Neuronal stem cell (in vitro differentiated cells): Measurements from ENCODE around the gene RAPGEF2.

Source experiments
- DNase-seq: peaks from one replicate; pipeline ENCODE4 v3.0.0-alpha.2; 2013; ENCODE audit warnings: low spot score
- H2AFZ ChIP-seq: one replicate; pipeline ENCODE4 v1.6.1; 2013; ENCODE audit warnings: mild to moderate bottlenecking, low read length, inconsistent platforms
- H2AK5ac ChIP-seq: 2 replicates; pipeline ENCODE4 v1.6.1; 2013; ENCODE audit warnings: low read depth, mild to moderate bottlenecking, inconsistent platforms, low read length, moderate library complexity, mixed read lengths
- H2BK120ac ChIP-seq: 2 replicates; pipeline ENCODE4 v1.6.1; 2013; ENCODE audit warnings: low read depth, mild to moderate bottlenecking, inconsistent platforms, low read length, moderate library complexity, mixed read lengths
- H2BK12ac ChIP-seq: one replicate; pipeline ENCODE4 v1.6.1; 2013; ENCODE audit warnings: low read length, inconsistent platforms
- H2BK15ac ChIP-seq: 2 replicates; pipeline ENCODE4 v1.6.1; 2013; ENCODE audit warnings: mild to moderate bottlenecking, low read length, inconsistent platforms, mixed read lengths
- H2BK5ac ChIP-seq: one replicate; pipeline ENCODE4 v1.6.1; 2013; ENCODE audit warnings: inconsistent platforms, mild to moderate bottlenecking, low read length, moderate library complexity
- H3K14ac ChIP-seq: one replicate; pipeline ENCODE4 v1.6.1; 2013; ENCODE audit warnings: low read length, inconsistent platforms
- H3K18ac ChIP-seq: 2 replicates; pipeline ENCODE4 v1.6.1; 2013; ENCODE audit warnings: low read length, inconsistent platforms
- H3K23ac ChIP-seq: 2 replicates; pipeline ENCODE4 v1.6.1; 2013; ENCODE audit warnings: low read depth, mild to moderate bottlenecking, mixed read lengths, low read length, inconsistent platforms; ENCODE audit not compliant: poor library complexity
- H3K27ac ChIP-seq: replicated peaks from 3 replicates; pipeline ENCODE4 v1.5.1; 2013; ENCODE audit warnings: low read length, inconsistent platforms
- H3K27me3 ChIP-seq, 3 experiments: 2 replicates each; pipeline ENCODE4 v1.6.1; 2013; ENCODE audit warnings: low read length in 3 of 3, mild to moderate bottlenecking in 2 of 3, inconsistent platforms in 1 of 3, low read depth in 1 of 3, mixed read lengths in 1 of 3, moderate library complexity in 1 of 3; ENCODE audit not compliant: control insufficient read depth in 3 of 3, insufficient read depth in 3 of 3
- H3K36me3 ChIP-seq, 2 donors: replicated peaks in 1 of 2; 2 replicates each; pipeline ENCODE4 v1.6.1; 2013; ENCODE audit warnings: low read length in 2 of 2; ENCODE audit not compliant: control insufficient read depth in 2 of 2, insufficient read depth in 2 of 2
- H3K4ac ChIP-seq: 2 replicates; pipeline ENCODE4 v1.6.1; 2013; ENCODE audit warnings: inconsistent platforms, mild to moderate bottlenecking, low read length, moderate library complexity
- H3K4me1 ChIP-seq, 2 donors: 1 replicate in 1 of 2; 2 replicates in 1 of 2; pipeline ENCODE4 v1.6.1; 2013; ENCODE audit warnings: low read length in 2 of 2, low read depth in 1 of 2; ENCODE audit not compliant: control insufficient read depth in 2 of 2, insufficient read depth in 1 of 2
- H3K4me2 ChIP-seq: one replicate; pipeline ENCODE4 v1.6.1; 2013; ENCODE audit warnings: mild to moderate bottlenecking, low read length, inconsistent platforms; ENCODE audit not compliant: insufficient read depth, poor library complexity, severe bottlenecking
- H3K4me3 ChIP-seq, 2 donors: 2 replicates each; pipeline ENCODE4 v1.5.1; 2013; ENCODE audit warnings: low read length in 2 of 2, mild to moderate bottlenecking in 2 of 2, inconsistent platforms in 1 of 2, moderate library complexity in 1 of 2
- H3K79me1 ChIP-seq: one replicate; pipeline ENCODE4 v1.6.1; 2013; ENCODE audit warnings: low read depth, mild to moderate bottlenecking, inconsistent platforms, low read length, moderate library complexity
- H3K9ac ChIP-seq: one replicate; pipeline ENCODE4 v1.6.1; 2013; ENCODE audit warnings: mild to moderate bottlenecking, low read depth, low read length, inconsistent platforms; ENCODE audit not compliant: poor library complexity
- H3K9me3 ChIP-seq, 2 donors: replicated peaks in 1 of 2; 2 replicates each; pipeline versions ENCODE3 to v1.6.1; 2013; ENCODE audit warnings: low read length in 2 of 2, mild to moderate bottlenecking in 2 of 2, inconsistent platforms in 1 of 2, low read depth in 1 of 2, mixed read lengths in 1 of 2, moderate library complexity in 1 of 2; ENCODE audit not compliant: control insufficient read depth in 2 of 2, insufficient read depth in 1 of 2
- H4K8ac ChIP-seq: one replicate; pipeline ENCODE4 v1.6.1; 2013; ENCODE audit warnings: low read depth, mild to moderate bottlenecking, inconsistent platforms, low read length, moderate library complexity
- H4K91ac ChIP-seq: one replicate; pipeline ENCODE4 v1.6.1; 2013; ENCODE audit warnings: low read length, low read depth, mild to moderate bottlenecking, inconsistent platforms; ENCODE audit not compliant: poor library complexity
- WGBS, 2 donors: extraction: QIAGEN DNeasy Blood & Tissue Kit; methylation state at CpG; one replicate each; pipeline ENCODE4 v1.1.7; 2013; ENCODE audit warnings: missing lambda C conversion rate in 2 of 2, mixed read lengths in 1 of 2; ENCODE audit not compliant: insufficient read length in 2 of 2, insufficient replicate concordance in 1 of 2; ENCODE audit errors: extremely low coverage in 2 of 2; 5-methylcytosine and 5-hydroxymethylcytosine counted together

The RAPGEF2 gene

DNA sequence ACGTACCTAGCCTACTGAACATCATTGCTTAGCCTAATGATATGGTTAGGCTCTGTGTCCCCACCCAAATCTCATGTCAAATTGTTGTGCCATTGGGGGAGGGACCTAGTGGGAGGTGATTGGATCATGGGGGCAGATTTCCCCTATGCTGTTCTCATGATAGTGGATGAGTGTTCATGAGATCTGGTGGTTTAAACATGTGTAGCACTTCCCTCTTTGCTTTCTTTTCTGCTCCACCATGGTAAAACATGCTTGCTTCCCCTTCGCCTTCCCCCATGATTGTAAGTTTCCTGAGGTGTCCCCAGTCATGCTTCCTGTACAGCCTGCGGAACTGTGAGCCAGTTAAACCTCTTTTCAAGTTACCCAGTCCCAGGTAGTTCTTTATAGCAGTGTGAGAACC is 102.6 kb downstream of the RAPGEF2 start:
- no peak overlapping the region for H2BK5ac ChIP-seq
- H3K9me3 ChIP-seq = peaks cover 0 to 2% of the 10 kb centered on the region in 2 donors
- H4K8ac ChIP-seq = no peak overlapping the region
- H3K4me3 ChIP-seq = no peak overlapping the region
- no peak overlapping the region for H3K4ac ChIP-seq
- no CpG with 5 or more reads among the region's 3 CpGs for WGBS, 2 donors
- no peak overlapping the region for H3K9ac ChIP-seq
- H3K79me1 ChIP-seq = no peaks in the 10 kb centered on the region
- H3K4me1 ChIP-seq = peaks cover 0 to 3% of the 10 kb centered on the region in 2 donors
- no peak overlapping the region for H2AK5ac ChIP-seq
- H3K36me3 ChIP-seq = no peaks in the 10 kb centered on the region
- DNase-seq = no peak
- H2AFZ ChIP-seq = no peak overlapping the region
- H4K91ac ChIP-seq = no peak overlapping the region
- no peak overlapping the region for H3K4me2 ChIP-seq
- no peak overlapping the region for H2BK120ac ChIP-seq
- no peak overlapping the region for H2BK12ac ChIP-seq
- no peak overlapping the region for H3K27ac ChIP-seq
- H3K23ac ChIP-seq = no peak overlapping the region
- no peak overlapping the region for H2BK15ac ChIP-seq
- no peaks in the 10 kb centered on the region for H3K27me3 ChIP-seq
- no peak overlapping the region for H3K14ac ChIP-seq
- no peak overlapping the region for H3K18ac ChIP-seq

- H2BK15ac ChIP-seq = no peak overlapping the region
- H3K9ac ChIP-seq = no peak overlapping the region
- H2BK120ac ChIP-seq = no peak overlapping the region
- no peak overlapping the region for H3K4me2 ChIP-seq
- H2AK5ac ChIP-seq = no peak overlapping the region
- no peak overlapping the region for H3K18ac ChIP-seq
- H3K14ac ChIP-seq = no peak overlapping the region
- no peak overlapping the region for H4K8ac ChIP-seq
- no peaks in the 10 kb centered on the region for H3K27me3 ChIP-seq
- H2AFZ ChIP-seq = no peak overlapping the region
- H3K36me3 ChIP-seq = peaks cover 0 to 4% of the 10 kb centered on the region in 2 donors
- H3K9me3 ChIP-seq = peaks cover 0 to 2% of the 10 kb centered on the region in 2 donors
- no peak overlapping the region for H3K4ac ChIP-seq
- no CpG with 5 or more reads among the region's 4 CpGs for WGBS, 2 donors
- H3K79me1 ChIP-seq = no peaks in the 10 kb centered on the region
- no peak overlapping the region for H4K91ac ChIP-seq
- no peak overlapping the region for H2BK12ac ChIP-seq
- no peak overlapping the region for H3K4me3 ChIP-seq
- H3K27ac ChIP-seq = no peak overlapping the region
- no peak overlapping the region for H2BK5ac ChIP-seq
- peaks cover 0 to 7% of the 10 kb centered on the region in 2 donors for H3K4me1 ChIP-seq
- DNase-seq = no peak
- no peak overlapping the region for H3K23ac ChIP-seq
Measured at GRCh38 chr4:159206427-159206871, 103.6 kb downstream of the RAPGEF2 start.

GRCh38 chr4:159209249-159209648 is 106.4 kb downstream of the RAPGEF2 start:
- Histone ChIP-seq H3K4me1 (peaks cover 0 to 5% of the 10 kb centered on the region in 2 donors), H3K4me2 (no peak overlapping the region), H3K4me3 (no peak overlapping the region), H2AK5ac (no peak overlapping the region), H3K14ac (no peak overlapping the region), H3K27me3 (no peaks in the 10 kb centered on the region), H3K4ac (no peak overlapping the region), H2AFZ (no peak overlapping the region), H3K9me3 (no peaks in the 10 kb centered on the region), H2BK120ac (no peak overlapping the region), H3K36me3 (peaks cover 0 to 13% of the 10 kb centered on the region in 2 donors), H2BK12ac (no peak overlapping the region), H3K27ac (no peak overlapping the region), H2BK15ac (no peak overlapping the region), H3K9ac (no peak overlapping the region), H3K18ac (no peak overlapping the region), H3K23ac (no peak overlapping the region), H4K91ac (no peak overlapping the region), H2BK5ac (no peak overlapping the region), H3K79me1 (no peaks in the 10 kb centered on the region), H4K8ac (no peak overlapping the region)
- DNase-seq = no peak
- no CpG with 5 or more reads among the region's 4 CpGs for WGBS, 2 donors

- H4K8ac ChIP-seq = no peak overlapping the region
- no peaks in the 10 kb centered on the region for H3K9me3 ChIP-seq
- H4K91ac ChIP-seq = no peak overlapping the region
- H3K14ac ChIP-seq = no peak overlapping the region
- H3K4me1 ChIP-seq = peaks cover 0 to 4% of the 10 kb centered on the region in 2 donors
- H2BK5ac ChIP-seq = no peak overlapping the region
- no peak overlapping the region for H2AFZ ChIP-seq
- no peak overlapping the region for H2AK5ac ChIP-seq
- no peak overlapping the region for H3K27ac ChIP-seq
- H2BK12ac ChIP-seq = no peak overlapping the region
- H2BK15ac ChIP-seq = no peak overlapping the region
- H3K4me2 ChIP-seq = no peak overlapping the region
- no peak overlapping the region for H3K9ac ChIP-seq
- peaks cover 2% of the 10 kb centered on the region for H3K79me1 ChIP-seq
- no peak overlapping the region for H2BK120ac ChIP-seq
- peaks cover 0 to 13% of the 10 kb centered on the region in 2 donors for H3K36me3 ChIP-seq
- no CpG with 5 or more reads among the region's 3 CpGs for WGBS, 2 donors
- H3K4me3 ChIP-seq = no peak overlapping the region
- no peak overlapping the region for H3K4ac ChIP-seq
- H3K27me3 ChIP-seq = no peaks in the 10 kb centered on the region
- H3K18ac ChIP-seq = no peak overlapping the region
- no peak for DNase-seq
- H3K23ac ChIP-seq = no peak overlapping the region
Measured at GRCh38 chr4:159210975-159211374, 108.1 kb downstream of the RAPGEF2 start.
